GM12864 (cell line): Measurements from ENCODE around the gene IGSF23.

Experiments
- DNase-seq: peaks from one replicate; pipeline ENCODE4 v3.0.0-alpha.2; 2011; ENCODE audit warnings: low read depth
- H3K4me3 ChIP-seq: 2 replicates; pipeline ENCODE4 v1.5.1; 2011; ENCODE audit warnings: mild to moderate bottlenecking, low read depth, low read length, control low read depth
- TF ChIP-seq, protein P1 (sequence below): IDR thresholded peaks from 2 replicates; pipeline ENCODE4 v1.5.1; 2011; ENCODE audit warnings: low read depth, mild to moderate bottlenecking, moderate library complexity, low read length, control low read depth, inconsistent platforms; ENCODE audit errors: missing control alignments

IGSF23 gene

DNA sequence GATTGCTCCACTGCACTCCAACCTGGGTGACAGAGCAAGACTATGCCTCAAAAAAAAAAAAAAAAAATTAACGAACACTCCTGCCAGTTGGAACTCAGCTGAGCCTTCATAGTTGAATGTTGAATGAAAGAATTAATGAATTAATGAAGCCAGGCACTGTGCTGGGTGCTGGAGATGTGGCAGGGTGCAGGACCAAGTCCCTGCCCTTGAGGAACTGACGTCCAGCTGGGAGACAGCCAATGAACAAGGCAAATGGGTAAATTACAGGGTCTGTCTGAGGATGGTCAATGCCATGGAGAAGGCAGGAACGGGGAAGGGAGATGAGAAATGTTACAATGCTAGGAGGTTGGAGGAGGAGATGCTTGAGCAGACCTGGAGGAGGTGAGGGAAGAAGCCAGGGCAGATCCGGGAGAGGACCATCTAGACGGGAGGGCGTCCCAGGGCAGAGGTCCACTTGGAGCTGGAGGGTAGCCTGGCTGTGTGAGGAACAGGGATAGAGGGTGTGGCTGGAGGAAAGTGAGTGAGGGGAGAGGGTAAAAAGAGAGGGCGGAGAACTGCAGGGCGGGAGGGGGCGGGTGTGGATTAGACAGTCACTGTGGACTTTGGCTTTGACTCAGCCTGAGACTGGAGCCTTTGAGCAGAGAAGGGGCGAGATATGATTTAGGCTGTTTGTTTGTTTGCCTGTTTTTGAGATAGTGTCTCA lies 16.8 kb upstream of the IGSF23 start:
- TF ChIP-seq, protein P1, sequence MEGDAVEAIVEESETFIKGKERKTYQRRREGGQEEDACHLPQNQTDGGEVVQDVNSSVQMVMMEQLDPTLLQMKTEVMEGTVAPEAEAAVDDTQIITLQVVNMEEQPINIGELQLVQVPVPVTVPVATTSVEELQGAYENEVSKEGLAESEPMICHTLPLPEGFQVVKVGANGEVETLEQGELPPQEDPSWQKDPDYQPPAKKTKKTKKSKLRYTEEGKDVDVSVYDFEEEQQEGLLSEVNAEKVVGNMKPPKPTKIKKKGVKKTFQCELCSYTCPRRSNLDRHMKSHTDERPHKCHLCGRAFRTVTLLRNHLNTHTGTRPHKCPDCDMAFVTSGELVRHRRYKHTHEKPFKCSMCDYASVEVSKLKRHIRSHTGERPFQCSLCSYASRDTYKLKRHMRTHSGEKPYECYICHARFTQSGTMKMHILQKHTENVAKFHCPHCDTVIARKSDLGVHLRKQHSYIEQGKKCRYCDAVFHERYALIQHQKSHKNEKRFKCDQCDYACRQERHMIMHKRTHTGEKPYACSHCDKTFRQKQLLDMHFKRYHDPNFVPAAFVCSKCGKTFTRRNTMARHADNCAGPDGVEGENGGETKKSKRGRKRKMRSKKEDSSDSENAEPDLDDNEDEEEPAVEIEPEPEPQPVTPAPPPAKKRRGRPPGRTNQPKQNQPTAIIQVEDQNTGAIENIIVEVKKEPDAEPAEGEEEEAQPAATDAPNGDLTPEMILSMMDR = no peak
- H3K4me3 ChIP-seq = no peak overlapping the region
- DNase-seq = no peak

DNA sequence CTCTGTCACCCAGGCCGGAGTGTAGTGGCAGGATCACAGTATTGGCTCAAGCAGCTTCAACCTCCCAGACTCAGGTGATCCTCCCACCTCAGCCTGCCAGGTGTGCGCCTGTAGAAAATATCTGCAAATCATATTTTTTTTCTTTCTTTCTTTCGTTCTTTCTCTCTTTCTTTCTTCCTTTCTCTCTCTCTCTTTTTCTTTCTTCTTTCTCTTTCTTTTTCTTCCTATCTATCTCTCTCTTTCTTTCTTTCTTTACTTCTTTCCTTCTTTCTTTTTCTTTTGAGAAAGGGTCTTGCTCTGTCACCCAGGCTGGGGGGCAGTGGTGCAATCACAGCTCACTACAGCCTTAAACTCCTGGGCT lies 16.3 kb upstream of the IGSF23 start:
- TF ChIP-seq, protein P1 = no peak
- H3K4me3 ChIP-seq = no peak overlapping the region
- DNase-seq = no peak

DNA sequence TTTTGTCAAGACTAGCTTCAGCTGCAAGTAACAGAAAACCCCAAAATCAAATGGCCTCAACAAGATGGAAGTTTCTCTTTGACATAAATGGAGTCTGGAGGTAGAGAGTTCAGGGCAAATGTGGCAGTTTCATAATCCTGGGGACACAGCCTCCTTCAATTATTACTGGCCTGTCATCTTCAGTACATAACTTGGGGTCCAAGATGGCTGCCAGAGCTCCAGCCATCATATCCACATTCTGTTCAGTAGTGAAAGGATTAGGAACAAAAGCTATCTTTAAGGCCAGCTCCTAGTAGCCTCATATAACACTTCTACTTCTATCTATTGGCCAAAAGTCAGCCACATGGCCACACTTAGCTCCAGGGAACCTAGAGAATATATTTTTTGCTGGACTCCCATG lies 15.0 kb upstream of the IGSF23 start:
- DNase-seq = no peak
- TF ChIP-seq, protein P1 = no peak
- H3K4me3 ChIP-seq = no peak overlapping the region

DNA sequence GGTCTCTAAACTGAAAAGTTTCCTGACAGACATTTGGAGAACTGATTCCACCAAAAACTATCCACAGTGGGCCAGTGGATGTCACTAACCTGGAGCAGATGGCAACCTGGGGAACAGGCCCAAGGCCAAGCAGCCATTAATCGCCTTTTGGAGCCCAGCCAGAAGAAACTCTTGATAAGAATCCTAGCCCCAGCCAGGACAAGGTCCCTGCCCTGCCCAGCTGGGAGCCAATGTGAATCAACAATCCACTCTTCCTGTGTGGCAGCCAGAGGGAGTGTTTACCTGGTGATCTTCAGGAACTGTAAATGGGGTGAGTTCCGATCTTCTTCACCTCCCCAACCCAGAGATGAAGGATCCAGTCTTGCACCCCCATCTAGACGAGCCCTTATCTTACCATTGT lies 14.5 kb upstream of the IGSF23 start:
- TF ChIP-seq, protein P1 = no peak
- no peak for DNase-seq
- no peak overlapping the region for H3K4me3 ChIP-seq

DNA sequence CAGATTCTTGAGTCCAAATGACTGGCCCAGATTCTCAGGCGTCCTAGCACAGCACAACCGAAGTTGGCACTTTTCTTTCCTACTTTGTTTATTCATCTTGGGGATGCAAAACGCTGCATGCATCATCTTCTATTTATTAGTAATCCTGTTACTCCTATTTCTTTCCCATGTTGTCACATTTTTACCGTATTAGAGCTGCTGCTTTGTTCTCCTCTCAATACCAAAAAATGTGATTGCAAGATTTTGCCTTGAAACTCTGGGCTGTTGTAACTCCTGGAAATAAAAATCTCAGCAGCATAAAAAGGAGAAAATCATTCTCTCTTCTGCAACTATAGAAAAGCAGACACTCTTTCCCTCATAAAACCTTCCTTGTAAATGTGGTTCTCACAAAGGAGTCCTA lies 12.9 kb upstream of the IGSF23 start:
- DNase-seq = no peak
- TF ChIP-seq, protein P1 = no peak
- H3K4me3 ChIP-seq = no peak overlapping the region

DNA sequence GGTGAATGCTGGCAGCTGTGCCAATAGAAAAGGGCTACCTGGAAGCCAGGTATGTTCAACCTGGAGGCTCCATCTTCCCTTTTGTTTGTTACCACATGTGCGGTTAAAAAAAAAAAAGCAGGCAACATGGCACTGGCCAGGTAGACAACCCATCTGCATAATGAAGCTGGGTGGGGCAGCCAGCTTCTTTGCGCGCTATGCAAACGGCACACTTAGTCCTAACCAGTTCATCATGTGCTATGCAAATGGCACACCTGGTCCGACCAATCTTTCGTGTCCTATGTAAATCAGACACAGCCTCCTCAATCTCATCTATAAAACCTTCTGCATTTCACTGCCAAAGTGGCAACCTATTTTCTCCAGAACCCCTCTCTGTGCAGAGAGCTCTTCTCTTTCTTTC lies 11.3 kb upstream of the IGSF23 start:
- no peak for DNase-seq
- H3K4me3 ChIP-seq = no peak overlapping the region
- TF ChIP-seq, protein P1 = no peak
